Endothelial cell of umbilical vein (primary cell): Measurements from ENCODE around the gene LSM7.

Source experiments
- CTCF ChIP-seq, 2 donors: IDR thresholded peaks; 1 replicate in 1 of 2; 2 replicates in 1 of 2; pipeline ENCODE4 v1.5.1; 2011; ENCODE audit warnings: low read length in 2 of 2, mild to moderate bottlenecking in 2 of 2, moderate library complexity in 2 of 2, control low read depth in 1 of 2, inconsistent platforms in 1 of 2, low read depth in 1 of 2; ENCODE audit not compliant: insufficient read depth in 1 of 2; ENCODE audit errors: extremely low read depth in 1 of 2
- FOS ChIP-seq: IDR thresholded peaks from 2 replicates; pipeline ENCODE4 v1.6.1; 2011; ENCODE audit warnings: mild to moderate bottlenecking, low read length, moderate library complexity, borderline replicate concordance; ENCODE audit not compliant: insufficient read depth
- JUN ChIP-seq: IDR thresholded peaks from 2 replicates; pipeline ENCODE4 v1.6.1; 2011; ENCODE audit warnings: borderline replicate concordance, low read depth; ENCODE audit not compliant: insufficient read length, insufficient read depth
- MAX ChIP-seq: IDR thresholded peaks from 2 replicates; pipeline ENCODE4 v1.6.1; 2011; ENCODE audit not compliant: insufficient read depth, insufficient read length
- MYC ChIP-seq: IDR thresholded peaks from one replicate; pipeline ENCODE4 v1.6.1; 2011; ENCODE audit warnings: mild to moderate bottlenecking, low read depth, low read length
- POLR2A ChIP-seq: IDR thresholded peaks from 2 replicates; pipeline ENCODE4 v1.6.1; 2012; ENCODE audit warnings: low read depth, mild to moderate bottlenecking, control low read depth, low read length

- TF ChIP-seq CTCF (IDR thresholded peaks at IDR 0.05; ENCODE audit: extremely low read depth in 1 of 2, insufficient read depth in 1 of 2, low read depth in 1 of 2, low read length in 2 of 2) (no peak), FOS (no peak), MYC (no peak), JUN (no peak), MAX (no peak), POLR2A (no peak)
Measured at GRCh38 chr19:2320049-2320448, 8.3 kb downstream of the LSM7 start.
